ENCODE data around the gene CAPN12. TPM values are rescaled to one million over a fixed set of nuclear protein-coding genes. Genes with fewer than 3 reads are reported as not detected.
"Not testable (repeated sequence)": the region's sequence is repeated elsewhere in the genome, so short reads cannot be mapped to it uniquely, and the experiment has no call there.

CAPN12 gene
- total and polyA plus RNA-seq, 10 of the 15 experiments (the other 5 are each of a cell fraction or from before 2014, with no cell fraction given): 0.64 to 4.6 (median 2.0) TPM

- ChIA-PET SMC1A (ENCODE audit: uncharacterized antibody, unreplicated experiment) (interaction anchor here (0.8 kb wide), 1 partner anchor 70 kb away, joined by 3 read pairs; the partner anchor contains the start of gene ECH1), POLR2A (interaction anchor here (0.6 to 0.7 kb wide), 2 partner anchors 137 to 571 kb away, joined by 3 to 4 read pairs; no protein-coding TSS in a partner anchor), CTCF (interaction anchor here (0.7 to 2.0 kb wide), 5 partner anchors 8 to 198 kb away, joined by 3 to 7 read pairs (median 3); partner anchors contain the start of genes MRPS12 and SARS2)
- H4K20me1 ChIP-seq (ENCODE audit: control insufficient read depth, insufficient read depth); H3K9me3 ChIP-seq (replicated peaks; ENCODE audit: control insufficient read depth, insufficient read depth, low read length); intact Hi-C loops (cut with micrococcal nuclease; ENCODE audit: unreplicated experiment); H3K4me2 ChIP-seq (ENCODE audit: control insufficient read depth, insufficient read depth); DNase-seq (ENCODE audit: low read depth, low spot score); H3K9ac ChIP-seq (ENCODE audit: control insufficient read depth, insufficient read depth, low read length); H3K36me3 ChIP-seq (ENCODE audit: control insufficient read depth in 2 of 2, insufficient read depth in 2 of 2, low read length in 1 of 2); H3K27ac ChIP-seq (ENCODE audit: control insufficient read depth, insufficient read depth); H3K27me3 ChIP-seq (replicated peaks in 1 of 2; ENCODE audit: control insufficient read depth in 2 of 2, insufficient read depth in 2 of 2, low read length in 1 of 2); H2AFZ ChIP-seq (ENCODE audit: control insufficient read depth, low read depth, low read length); H3K4me1 ChIP-seq (ENCODE audit: control insufficient read depth, insufficient read depth, low read length); ATAC-seq; H3K4me3 ChIP-seq; FAIRE-seq; H3K79me2 ChIP-seq (ENCODE audit: control insufficient read depth, insufficient read depth, low read length); BruUV-seq (replicated peaks); RAD21 ChIA-PET (ENCODE audit: unreplicated experiment); in situ Hi-C loops (cut with MboI): not testable (repeated sequence)
- 82% methylated on average over 9 of the region's 9 CpGs for WGBS (ENCODE audit: insufficient coverage, insufficient replicate concordance, low lambda C conversion rate, missing lambda C conversion rate)
Measured at GRCh38 chr19:38761884-38762389, 17.7 kb upstream of the CAPN12 start.

GRCh38 chr19:38760805-38761517, 16.7 kb upstream of the CAPN12 start:
- FAIRE-seq; intact Hi-C loops (cut with micrococcal nuclease; ENCODE audit: unreplicated experiment): not testable (repeated sequence)

More at GRCh38 chr19:38760805-38761517, 16.7 kb upstream of the CAPN12 start:
- H2AFZ ChIP-seq (ENCODE audit: control insufficient read depth, low read depth, low read length); H4K20me1 ChIP-seq (ENCODE audit: control insufficient read depth, insufficient read depth); in situ Hi-C loops (cut with MboI); H3K27me3 ChIP-seq (replicated peaks in 1 of 2; ENCODE audit: control insufficient read depth in 2 of 2, insufficient read depth in 2 of 2, low read length in 1 of 2); H3K36me3 ChIP-seq (ENCODE audit: control insufficient read depth in 2 of 2, insufficient read depth in 2 of 2, low read length in 1 of 2); H3K4me3 ChIP-seq; BruUV-seq (replicated peaks); H3K4me1 ChIP-seq (ENCODE audit: control insufficient read depth, insufficient read depth, low read length); ATAC-seq; H3K4me2 ChIP-seq (ENCODE audit: control insufficient read depth, insufficient read depth); H3K79me2 ChIP-seq (ENCODE audit: control insufficient read depth, insufficient read depth, low read length); H3K9me3 ChIP-seq (replicated peaks; ENCODE audit: control insufficient read depth, insufficient read depth, low read length); DNase-seq (ENCODE audit: low read depth, low spot score); H3K27ac ChIP-seq (ENCODE audit: control insufficient read depth, insufficient read depth); H3K9ac ChIP-seq (ENCODE audit: control insufficient read depth, insufficient read depth, low read length): not testable (repeated sequence)
- ChIA-PET POLR2A (interaction anchor here (0.6 to 0.7 kb wide), 3 partner anchors 47 to 572 kb away, joined by 3 to 6 read pairs (median 4); no protein-coding TSS in a partner anchor), RAD21 (ENCODE audit: unreplicated experiment) (interaction anchor here (0.6 kb wide), 1 partner anchor 860 kb away, joined by 3 read pairs; no protein-coding TSS in a partner anchor), CTCF (interaction anchor here (1.1 to 2.0 kb wide), 5 partner anchors 9 to 358 kb away, joined by 3 to 7 read pairs (median 3); partner anchors contain the start of genes FAM98C, MRPS12 and SARS2), SMC1A (ENCODE audit: uncharacterized antibody, unreplicated experiment) (interaction anchor here (0.8 kb wide), 1 partner anchor 71 kb away, joined by 3 read pairs; the partner anchor contains the start of gene ECH1)
- WGBS (ENCODE audit: insufficient coverage, insufficient replicate concordance, low lambda C conversion rate, missing lambda C conversion rate): 32% methylated on average over 6 of the region's 6 CpGs

Data from GM12878 (cell line).